Pancreas (tissue), 10 donors: ENCODE results near the gene ZNF518A. TPM values are rescaled to one million over a fixed set of nuclear protein-coding genes. Genes with fewer than 3 reads are reported as not detected.
A peak's percentile ranks its signal among the peaks of the same experiment; 100 is the strongest.

ENCODE experiments used
- ATAC-seq, 4 donors: fragments of 200-7000 bp; cut with Tn5 transposase; one replicate each; pipeline versions ENCODE4 v1.8.0 to v1.9.1; 2020; ENCODE audit warnings: mild to moderate bottlenecking in 4 of 4, moderate library complexity in 4 of 4
- DNase-seq, 6 donors: peaks; one replicate each; pipeline ENCODE4 v3.0.0-alpha.2; 2020
- FAIRE-seq: peaks from 2 replicates; lab custom pipeline; 2012; peaks lifted over from hg19 to GRCh38; lab: Jason Lieb, UNC
- H3K27ac ChIP-seq, 4 donors: fragments of 200-600 bp; sonication (generic); 1 replicate in 3 of 4; 2 replicates in 1 of 4; pipeline versions ENCODE4 v1.5.0 to v1.8.0; 2020
- H3K27me3 ChIP-seq, 4 donors: fragments of 200-600 bp; one replicate each; pipeline ENCODE4 v1.8.0; 2021
- H3K36me3 ChIP-seq, 3 donors: fragments of 200-600 bp; sonication (generic) in 1 of 3; one replicate each; pipeline versions ENCODE4 v1.5.0 to v1.8.0; 2020 to 2021
- H3K4me1 ChIP-seq, 3 donors: fragments of 200-600 bp; one replicate each; pipeline ENCODE4 v1.8.0; 2021
- H3K4me3 ChIP-seq, 4 donors: fragments of 200-600 bp; sonication (generic) in 2 of 4; one replicate each; pipeline versions ENCODE4 v1.5.0 to v1.8.0; 2020 to 2021
- H3K9me3 ChIP-seq, 4 donors: fragments of 200-600 bp; one replicate each; pipeline ENCODE4 v1.8.0; 2021
- CTCF ChIP-seq, 4 donors: fragments of 200-600 bp; sonication (generic) in 3 of 4; IDR thresholded peaks; one replicate each; pipeline versions ENCODE4 v1.5.0 to v1.8.0; 2021; ENCODE audit warnings: antibody characterized with exemption in 4 of 4
- WGBS, 2 donors: extraction: QIAGEN DNeasy Blood & Tissue Kit; methylation state at CpG; one replicate each; pipeline ENCODE4 v1.1.7; 2013; 5-methylcytosine and 5-hydroxymethylcytosine counted together
- intact Hi-C, 3 donors: fragments of 100-400 bp; cut with DNase I; formaldehyde crosslinking; loops; one replicate each; pipeline versions ENCODE4 v1.11.1 to v1.14.2; 2022
- polyA plus RNA-seq, 2 donors: library from polyadenylated mRNA; stranded (reverse); fragments of 200-250 nt; gene quantifications; one replicate each; pipeline ENCODE4 v1.2.3, GENCODE V29; 2013
- total RNA-seq, 6 donors: library from RNA; stranded (reverse); fragmentation: NEBNext Ultra II Directional in 4 of 6; extraction: Animal tissue kit (Norgen Biotek cat#: 25700) in 4 of 6; gene quantifications; one replicate each; pipeline versions ENCODE4 v1.2.1 to v1.2.4, GENCODE V29; 2021 to 2023
- donor health status: healthy with polysubstance abuse.
- donor health status: DM: no; HTN: no; CAD: no; lungs with moderate emphysema.
- donor health status: DM: no; HTN: no; CAD: no.
- donor health status: control.
- donor health status: control.
- donor health status: Bipolar disorder and iron deficiency.
- donor health status: DM: yes; HTN: yes; CAD: no.
- donor health status: DM: no; HTN: no; CAD: no.
- donor health status: DM: no; HTN: no; CAD: no.
- donor health status: DM: yes; HTN: yes; CAD: no.

ZNF518A gene
- total and polyA plus RNA-seq, 8 donors, result 4.9 to 18.2 (median 10.5) TPM

GRCh38 chr10:96131621-96132020 lies 1.5 kb downstream of the ZNF518A start:
- H3K9me3 ChIP-seq, result no peaks in the 10 kb centered on the region
- 53 to 58% methylated on average over 3 of the region's 3 CpGs for WGBS, 2 donors
- intact Hi-C loops, result no loop called here
- peak overlapping the region in 1 of 4 donors; percentile 76 for H3K4me3 ChIP-seq
- H3K36me3 ChIP-seq, result peaks cover 0 to 26% (median 0%) of the 10 kb centered on the region in 3 donors
- peaks cover 0 to 10% (median 3%) of the 10 kb centered on the region in 4 donors for H3K27me3 ChIP-seq
- TF ChIP-seq CTCF (IDR thresholded peaks at IDR 0.05), result no peak
- no peak for DNase-seq
- FAIRE-seq, result no peak
- H3K4me1 ChIP-seq, result peaks cover 4 to 16% (median 11%) of the 10 kb centered on the region in 3 donors
- ATAC-seq, result no peak
- no peak overlapping the region for H3K27ac ChIP-seq

- no peak overlapping the region for H3K4me3 ChIP-seq
Measured at GRCh38 chr10:96133135-96133534, 3.0 kb downstream of the ZNF518A start.

GRCh38 chr10:96136810-96137209 lies 6.7 kb downstream of the ZNF518A start:
- FAIRE-seq (no peak), DNase-seq (no peak), ATAC-seq (no peak)
- intact Hi-C loops, result no loop called here
- H3K9me3 ChIP-seq, result no peaks in the 10 kb centered on the region
- WGBS, 2 donors, result 91 to 95% methylated on average over 5 of the region's 5 CpGs
- H3K27me3 ChIP-seq, result no peaks in the 10 kb centered on the region
- no peak overlapping the region for H3K27ac ChIP-seq
- H3K4me1 ChIP-seq, result peaks cover 0 to 2% (median under 1%) of the 10 kb centered on the region in 3 donors
- no peak overlapping the region for H3K4me3 ChIP-seq
- TF ChIP-seq CTCF (IDR thresholded peaks at IDR 0.05), result no peak
- peaks cover 0 to 34% (median 0%) of the 10 kb centered on the region in 3 donors for H3K36me3 ChIP-seq

More at GRCh38 chr10:96133135-96133534, 3.0 kb downstream of the ZNF518A start:
- Histone ChIP-seq H3K27me3 (peaks cover 0 to 6% (median 0%) of the 10 kb centered on the region in 4 donors), H3K27ac (no peak overlapping the region), H3K36me3 (peaks cover 0 to 34% (median 0%) of the 10 kb centered on the region in 3 donors), H3K9me3 (no peaks in the 10 kb centered on the region), H3K4me1 (peaks cover 4 to 16% (median 11%) of the 10 kb centered on the region in 3 donors)
- FAIRE-seq, result peak; percentile 76
- no peak for DNase-seq
- ATAC-seq, result no peak
- TF ChIP-seq CTCF (IDR thresholded peaks at IDR 0.05), result no peak
- intact Hi-C loops, result no loop called here

- Histone ChIP-seq H3K4me1 (no peaks in the 10 kb centered on the region), H3K36me3 (peaks cover 0 to 34% (median 0%) of the 10 kb centered on the region in 3 donors), H3K27me3 (no peaks in the 10 kb centered on the region), H3K9me3 (no peaks in the 10 kb centered on the region), H3K4me3 (no peak overlapping the region), H3K27ac (no peak overlapping the region)
- FAIRE-seq (no peak), ATAC-seq (no peak), DNase-seq (no peak)
- intact Hi-C loops, result no loop called here
- 94% methylated on average over 2 of the region's 2 CpGs for WGBS, 2 donors
- TF ChIP-seq CTCF (IDR thresholded peaks at IDR 0.05), result no peak
Measured at GRCh38 chr10:96137567-96137966, 7.5 kb downstream of the ZNF518A start.

- Histone ChIP-seq H3K4me1 (no peaks in the 10 kb centered on the region), H3K4me3 (no peak overlapping the region), H3K36me3 (peaks cover 0 to 40% (median 0%) of the 10 kb centered on the region in 3 donors), H3K27me3 (no peaks in the 10 kb centered on the region), H3K27ac (no peak overlapping the region), H3K9me3 (no peaks in the 10 kb centered on the region)
- no peak for TF ChIP-seq CTCF (IDR thresholded peaks at IDR 0.05)
- intact Hi-C loops, result no loop called here
- ATAC-seq, result no peak
- no peak for FAIRE-seq
- DNase-seq, result no peak
- 89 to 92% methylated on average over 1 of the region's 1 CpG for WGBS, 2 donors
Measured at GRCh38 chr10:96138102-96138501, 8.0 kb downstream of the ZNF518A start.
